GM23248 (cell line): ENCODE data around the gene FGF2. TPM values are rescaled to one million over a fixed set of nuclear protein-coding genes. Genes with fewer than 3 reads are reported as not detected.
A peak's percentile ranks its signal among the peaks of the same experiment; 100 is the strongest.

ENCODE experiments used
- DNase-seq: peaks from one replicate; pipeline ENCODE4 v3.0.0-alpha.2; 2015
- H2AFZ ChIP-seq: fragments of 200-600 bp; sonication (generic); 2 replicates; pipeline ENCODE4 v1.6.1; 2016; ENCODE audit warnings: antibody characterized with exemption
- H3F3A ChIP-seq: fragments of 200-600 bp; sonication (generic); 2 replicates; pipeline ENCODE4 v1.6.1; 2016; ENCODE audit warnings: mild to moderate bottlenecking, antibody characterized with exemption, mixed run types; ENCODE audit not compliant: insufficient read depth
- H3K27ac ChIP-seq: fragments of 200-600 bp; sonication (generic); 2 replicates; pipeline ENCODE4 v1.5.1; 2016; ENCODE audit warnings: mild to moderate bottlenecking
- H3K27me3 ChIP-seq: fragments of 200-600 bp; sonication (generic); replicated peaks from 2 replicates; pipeline ENCODE4 v1.6.1; 2016; ENCODE audit warnings: mild to moderate bottlenecking; ENCODE audit not compliant: insufficient read depth
- H3K36me3 ChIP-seq: fragments of 200-600 bp; sonication (generic); 2 replicates; pipeline ENCODE4 v1.6.1; 2016; ENCODE audit warnings: low read depth, mild to moderate bottlenecking
- H3K4me1 ChIP-seq: fragments of 200-600 bp; sonication (generic); 2 replicates; pipeline ENCODE4 v1.6.1; 2016; ENCODE audit warnings: mild to moderate bottlenecking; ENCODE audit not compliant: insufficient read depth
- H3K4me2 ChIP-seq: fragments of 200-600 bp; sonication (generic); one replicate; pipeline ENCODE4 v1.6.1; 2016; ENCODE audit warnings: mild to moderate bottlenecking; ENCODE audit not compliant: unreplicated experiment
- H3K4me3 ChIP-seq: fragments of 200-600 bp; sonication (generic); 2 replicates; pipeline ENCODE4 v1.5.1; 2016; ENCODE audit warnings: mild to moderate bottlenecking
- H3K79me2 ChIP-seq: fragments of 200-600 bp; sonication (generic); 2 replicates; pipeline ENCODE4 v1.6.1; 2016; ENCODE audit warnings: mild to moderate bottlenecking; ENCODE audit not compliant: insufficient read depth
- H3K9ac ChIP-seq: fragments of 200-600 bp; sonication (generic); 2 replicates; pipeline ENCODE4 v1.6.1; 2016; ENCODE audit warnings: mild to moderate bottlenecking
- H3K9me2 ChIP-seq: fragments of 200-600 bp; sonication (generic); 2 replicates; pipeline ENCODE4 v1.6.1; 2016; ENCODE audit warnings: mixed run types, mild to moderate bottlenecking, moderate library complexity; ENCODE audit not compliant: insufficient read depth
- H3K9me3 ChIP-seq: fragments of 200-600 bp; sonication (generic); one replicate; pipeline ENCODE4 v1.6.1; 2017; ENCODE audit warnings: low read depth
- H4K20me1 ChIP-seq: fragments of 200-600 bp; sonication (generic); 2 replicates; pipeline ENCODE4 v1.6.0; 2016; ENCODE audit not compliant: insufficient read depth
- EZH2 ChIP-seq: fragments of 200-600 bp; sonication (generic); IDR thresholded peaks from 2 replicates; pipeline ENCODE4 v1.6.1; 2018; ENCODE audit warnings: antibody characterized with exemption, mild to moderate bottlenecking; ENCODE audit not compliant: insufficient read depth, poor library complexity, severe bottlenecking
- EZH2phosphoT487 ChIP-seq: fragments of 200-600 bp; sonication (generic); IDR thresholded peaks from 2 replicates; pipeline ENCODE4 v1.6.1; 2018; ENCODE audit warnings: antibody characterized with exemption, moderate library complexity, mild to moderate bottlenecking, low read depth; ENCODE audit not compliant: insufficient read depth
- WGBS, 2 experiments: methylation state at CpG; one replicate each; pipeline ENCODE4 v1.1.6; 2015 to 2017; ENCODE audit warnings: low lambda C conversion rate in 2 of 2, low coverage in 1 of 2; ENCODE audit errors: missing lambda C conversion rate in 2 of 2; 5-methylcytosine and 5-hydroxymethylcytosine counted together
- in situ Hi-C: fragments of 300-500 bp; cut with MboI; formaldehyde crosslinking; loops from 2 replicates; pipeline ENCODE4 v1.15.0; 2020
- polyA plus RNA-seq: library from polyadenylated mRNA; unstranded; fragments of >200 nt; fragmentation: Nextera tagmentation; extraction: Ambion mirVana; gene quantifications from 2 replicates; pipeline ENCODE4 v1.2.1, GENCODE V29; 2016
- total RNA-seq: library from RNA; depleted of rRNA; stranded (reverse); fragments of >200 nt; shearing (Covaris generic); gene quantifications from 2 replicates; pipeline ENCODE4 v1.2.3, GENCODE V29; 2014

The FGF2 gene
- total and polyA plus RNA-seq, 2 experiments from 2014 or later: 36.9 to 306 TPM

GRCh38 chr4:122822466-122822865 is 4.2 kb upstream of the FGF2 start:
- H3K27me3 ChIP-seq: no peaks in the 10 kb centered on the region
- H3K4me1 ChIP-seq: peaks cover 31% of the 10 kb centered on the region
- H3F3A ChIP-seq: peaks cover 12% of the 10 kb centered on the region
- no peak for DNase-seq
- no peaks in the 10 kb centered on the region for H3K9me2 ChIP-seq
- H3K9ac ChIP-seq: no peak overlapping the region
- no peak overlapping the region for H2AFZ ChIP-seq
- in situ Hi-C loops: no loop called here
- H3K4me3 ChIP-seq: no peak overlapping the region
- H3K4me2 ChIP-seq: no peak overlapping the region
- H4K20me1 ChIP-seq: no peaks in the 10 kb centered on the region
- H3K9me3 ChIP-seq: no peaks in the 10 kb centered on the region
- peaks cover 5% of the 10 kb centered on the region for H3K79me2 ChIP-seq
- no peaks in the 10 kb centered on the region for H3K36me3 ChIP-seq
- no peak for TF ChIP-seq EZH2
- TF ChIP-seq EZH2phosphoT487: no peak
- no peak overlapping the region for H3K27ac ChIP-seq
- WGBS, 2 experiments: 98 to 100% methylated on average over 2 of the region's 2 CpGs

GRCh38 chr4:122823476-122823875 is 3.2 kb upstream of the FGF2 start:
- no peaks in the 10 kb centered on the region for H3K9me2 ChIP-seq
- in situ Hi-C loops: no loop called here
- H3K79me2 ChIP-seq: peaks cover 15% of the 10 kb centered on the region
- no peak overlapping the region for H2AFZ ChIP-seq
- peak; percentile 40 for DNase-seq
- no peak overlapping the region for H3K4me3 ChIP-seq
- H3K27me3 ChIP-seq: no peaks in the 10 kb centered on the region
- no peaks in the 10 kb centered on the region for H4K20me1 ChIP-seq
- 83 to 90% methylated on average over 2 of the region's 2 CpGs for WGBS, 2 experiments
- no peak overlapping the region for H3K4me2 ChIP-seq
- H3K27ac ChIP-seq: no peak overlapping the region
- H3K4me1 ChIP-seq: peaks cover 31% of the 10 kb centered on the region
- H3K9me3 ChIP-seq: no peaks in the 10 kb centered on the region
- peaks cover 3% of the 10 kb centered on the region for H3K36me3 ChIP-seq
- peaks cover 22% of the 10 kb centered on the region for H3F3A ChIP-seq
- TF ChIP-seq EZH2: no peak
- TF ChIP-seq EZH2phosphoT487: no peak
- no peak overlapping the region for H3K9ac ChIP-seq

GRCh38 chr4:122824616-122825015 is 2.0 kb upstream of the FGF2 start:
- H3K36me3 ChIP-seq: peaks cover 14% of the 10 kb centered on the region
- H4K20me1 ChIP-seq: no peaks in the 10 kb centered on the region
- peak overlapping the region; percentile 29; the same call in 1 of the 2 replicates for H3K4me3 ChIP-seq
- peaks cover 33% of the 10 kb centered on the region for H3F3A ChIP-seq
- peak; percentile 30 for DNase-seq
- H3K4me1 ChIP-seq: peaks cover 29% of the 10 kb centered on the region
- H3K9me2 ChIP-seq: no peaks in the 10 kb centered on the region
- peak overlapping the region; percentile 73 for H2AFZ ChIP-seq
- 82% methylated on average over 2 of the region's 2 CpGs for WGBS, 2 experiments
- no peak for TF ChIP-seq EZH2
- no peak for TF ChIP-seq EZH2phosphoT487
- in situ Hi-C loops: no loop called here
- H3K9ac ChIP-seq: no peak overlapping the region
- peak overlapping the region; percentile 63 for H3K4me2 ChIP-seq
- H3K9me3 ChIP-seq: no peaks in the 10 kb centered on the region
- H3K27ac ChIP-seq: no peak overlapping the region
- peaks cover 26% of the 10 kb centered on the region for H3K79me2 ChIP-seq
- H3K27me3 ChIP-seq: no peaks in the 10 kb centered on the region

- peak overlapping the region; percentile 95 for H3K27ac ChIP-seq
- TF ChIP-seq EZH2: no peak
- no peak for TF ChIP-seq EZH2phosphoT487
- H3K79me2 ChIP-seq: peaks cover 41% of the 10 kb centered on the region
- peak overlapping the region; percentile 86 for H3K9ac ChIP-seq
- peak overlapping the region; percentile 90 for H3K4me2 ChIP-seq
- peaks cover 22% of the 10 kb centered on the region for H3K36me3 ChIP-seq
- H3F3A ChIP-seq: peaks cover 46% of the 10 kb centered on the region
- H3K27me3 ChIP-seq: no peaks in the 10 kb centered on the region
- H2AFZ ChIP-seq: peak overlapping the region; percentile 86
- in situ Hi-C loops: no loop called here
- H3K9me3 ChIP-seq: no peaks in the 10 kb centered on the region
- peaks cover 27% of the 10 kb centered on the region for H3K4me1 ChIP-seq
- peak; percentile 87 for DNase-seq
- H3K9me2 ChIP-seq: no peaks in the 10 kb centered on the region
- WGBS, 2 experiments: 3 to 5% methylated on average over 17 to 18 of the region's 18 CpGs
- no peaks in the 10 kb centered on the region for H4K20me1 ChIP-seq
- peak overlapping the region; percentile 84 for H3K4me3 ChIP-seq
Measured at GRCh38 chr4:122826079-122826527, 528 bp upstream of the FGF2 start.
